ENCODE measurements around the gene FGF1. TPM values are rescaled to one million over a fixed set of nuclear protein-coding genes. Genes with fewer than 3 reads are reported as not detected.

FGF1 gene
- polyA plus RNA-seq, 1 of the 3 experiments (the other 2 are of a cell fraction) = 5.3 TPM

DNA sequence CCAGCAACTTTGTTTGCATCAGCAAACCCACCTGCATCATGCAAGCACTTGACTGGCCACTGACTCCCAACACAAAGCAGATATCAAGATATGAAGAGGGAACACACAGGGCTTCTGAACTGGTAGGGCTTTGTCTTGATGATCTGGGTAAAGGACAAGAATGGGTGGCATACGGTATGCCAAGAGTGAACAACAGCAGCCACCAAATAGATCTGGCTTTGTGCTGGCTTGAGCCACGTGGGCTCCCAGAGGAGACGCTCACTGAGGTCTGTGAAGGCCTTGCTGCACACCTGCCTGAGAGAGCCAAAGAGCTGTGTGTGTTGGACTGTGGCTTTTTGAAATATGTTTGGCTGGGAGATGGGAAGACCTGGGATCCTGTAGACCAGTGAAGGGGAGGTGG lies 43.5 kb downstream of the FGF1 start:
- H3K36me3 ChIP-seq (replicated peaks in 1 of 2; ENCODE audit: control insufficient read depth in 1 of 2, insufficient read depth in 2 of 2, low read length in 1 of 2) = no peaks in the 10 kb centered on the region
- H3K4me1 ChIP-seq (ENCODE audit: control insufficient read depth in 1 of 2, insufficient read depth in 2 of 2, low read depth in 1 of 2, low read length in 1 of 2) = peaks cover 15 to 36% of the 10 kb centered on the region in 2 experiments
- no peak overlapping the region for H3K4me3 ChIP-seq (ENCODE audit: low read depth in 2 of 2, low read length in 1 of 2)
- CTCF ChIA-PET = interaction anchor here (0.7 to 13.5 kb wide), 8 partner anchors 12 to 246 kb away, joined by 3 to 154 read pairs (median 4); no protein-coding TSS in a partner anchor
- no peak overlapping the region for H2AFZ ChIP-seq (ENCODE audit: low read depth)
- H3K9ac ChIP-seq = no peak overlapping the region
- no peaks in the 10 kb centered on the region for H4K20me1 ChIP-seq (ENCODE audit: insufficient read depth)
- H3K27ac ChIP-seq (ENCODE audit: low read depth in 2 of 2, low read length in 1 of 2) = peak overlapping the region in 1 of 2 experiments; percentile 25; a peak in 1 of 4 replicates
- POLR2A ChIA-PET = no interaction called here
- peaks cover 23% of the 10 kb centered on the region for H3F3A ChIP-seq (replicated peaks; ENCODE audit: insufficient read depth)
- no peaks in the 10 kb centered on the region for H3K9me2 ChIP-seq
- no peaks in the 10 kb centered on the region for H3K27me3 ChIP-seq (ENCODE audit: insufficient read depth)
- H3K79me2 ChIP-seq (ENCODE audit: insufficient read depth) = no peaks in the 10 kb centered on the region
- H3K4me2 ChIP-seq = no peak overlapping the region; the same call in 1 of the 2 replicates
- WGBS (ENCODE audit: low lambda C conversion rate) = 78% methylated on average over 3 of the region's 3 CpGs
- no peaks in the 10 kb centered on the region for H3K9me3 ChIP-seq
- DNase-seq = no peak
- TF ChIP-seq NFIC (IDR thresholded peaks at IDR 0.05; ENCODE audit: borderline replicate concordance) (no peak), GATA2 (CRISPR knock-in tag; IDR thresholded peaks at IDR 0.05) (no peak), RXRA (IDR thresholded peaks at IDR 0.05; ENCODE audit: borderline replicate concordance, low read depth) (no peak), USF2 (IDR thresholded peaks at IDR 0.05; ENCODE audit: borderline replicate concordance, low read depth, low read length) (no peak), FOXJ3 (CRISPR knock-in tag; IDR thresholded peaks at IDR 0.05) (no peak), NRF1 (IDR thresholded peaks at IDR 0.05; ENCODE audit: low read depth, low read length) (no peak), ELF1 (IDR thresholded peaks at IDR 0.05) (no peak), RAD21 (IDR thresholded peaks at IDR 0.05; ENCODE audit: low read length) (no peak), TCF12 (IDR thresholded peaks at IDR 0.05) (no peak), FOXM1 (IDR thresholded peaks at IDR 0.05; ENCODE audit: low read depth) (no peak), SIN3A (IDR thresholded peaks at IDR 0.05; ENCODE audit: borderline replicate concordance, low read depth, low read length) (no peak), JUND (IDR thresholded peaks at IDR 0.05) (no peak), MXI1 (IDR thresholded peaks at IDR 0.05; ENCODE audit: low read depth, low read length) (no peak), IRF3 (IDR thresholded peaks at IDR 0.05; ENCODE audit: low read depth, low read length) (no peak), RCOR1 (IDR thresholded peaks at IDR 0.05; ENCODE audit: low read length) (no peak), TAF1 (IDR thresholded peaks at IDR 0.05; ENCODE audit: borderline replicate concordance, low read depth, low read length) (no peak), MEF2A (IDR thresholded peaks at IDR 0.05; ENCODE audit: borderline replicate concordance, low read depth) (no peak), EZH2phosphoT487 (IDR thresholded peaks at IDR 0.05; ENCODE audit: borderline replicate concordance, low read depth) (no peak)
- TF ChIP-seq, protein P1, sequence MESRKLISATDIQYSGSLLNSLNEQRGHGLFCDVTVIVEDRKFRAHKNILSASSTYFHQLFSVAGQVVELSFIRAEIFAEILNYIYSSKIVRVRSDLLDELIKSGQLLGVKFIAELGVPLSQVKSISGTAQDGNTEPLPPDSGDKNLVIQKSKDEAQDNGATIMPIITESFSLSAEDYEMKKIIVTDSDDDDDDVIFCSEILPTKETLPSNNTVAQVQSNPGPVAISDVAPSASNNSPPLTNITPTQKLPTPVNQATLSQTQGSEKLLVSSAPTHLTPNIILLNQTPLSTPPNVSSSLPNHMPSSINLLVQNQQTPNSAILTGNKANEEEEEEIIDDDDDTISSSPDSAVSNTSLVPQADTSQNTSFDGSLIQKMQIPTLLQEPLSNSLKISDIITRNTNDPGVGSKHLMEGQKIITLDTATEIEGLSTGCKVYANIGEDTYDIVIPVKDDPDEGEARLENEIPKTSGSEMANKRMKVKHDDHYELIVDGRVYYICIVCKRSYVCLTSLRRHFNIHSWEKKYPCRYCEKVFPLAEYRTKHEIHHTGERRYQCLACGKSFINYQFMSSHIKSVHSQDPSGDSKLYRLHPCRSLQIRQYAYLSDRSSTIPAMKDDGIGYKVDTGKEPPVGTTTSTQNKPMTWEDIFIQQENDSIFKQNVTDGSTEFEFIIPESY (IDR thresholded peaks at IDR 0.05; ENCODE audit: borderline replicate concordance, low read depth) = no peak
- TF ChIP-seq, protein P2, sequence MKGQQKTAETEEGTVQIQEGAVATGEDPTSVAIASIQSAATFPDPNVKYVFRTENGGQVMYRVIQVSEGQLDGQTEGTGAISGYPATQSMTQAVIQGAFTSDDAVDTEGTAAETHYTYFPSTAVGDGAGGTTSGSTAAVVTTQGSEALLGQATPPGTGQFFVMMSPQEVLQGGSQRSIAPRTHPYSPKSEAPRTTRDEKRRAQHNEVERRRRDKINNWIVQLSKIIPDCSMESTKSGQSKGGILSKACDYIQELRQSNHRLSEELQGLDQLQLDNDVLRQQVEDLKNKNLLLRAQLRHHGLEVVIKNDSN (IDR thresholded peaks at IDR 0.05; ENCODE audit: borderline replicate concordance, low read depth) = no peak
